T-helper 1 cell treated with Interleukin-12 subunit alpha and Interleukin-12 subunit beta and Interleukin-4 antibody, amounts not matched to agents 30 μg/mL and 1 μg/mL, for 36 hours (primary cell): ENCODE measurements around the gene RNF224.

Experiments used
- H3K27ac Mint-ChIP-seq: one replicate; pipeline ENCODE4 v1.8.0; 2021; ENCODE audit warnings: mild to moderate bottlenecking, mixed read lengths
- H3K27me3 Mint-ChIP-seq: one replicate; pipeline ENCODE4 v1.8.0; 2021; ENCODE audit warnings: low read depth, mixed read lengths
- H3K36me3 Mint-ChIP-seq: one replicate; pipeline ENCODE4 v1.8.0; 2021; ENCODE audit warnings: low read depth, mixed read lengths
- H3K4me1 Mint-ChIP-seq: one replicate; pipeline ENCODE4 v1.8.0; 2021; ENCODE audit warnings: low read depth, mixed read lengths
- H3K4me3 Mint-ChIP-seq: one replicate; pipeline ENCODE4 v1.8.0; 2021; ENCODE audit warnings: mild to moderate bottlenecking, moderate library complexity, mixed read lengths
- H3K9me3 Mint-ChIP-seq: one replicate; pipeline ENCODE4 v1.8.0; 2021; ENCODE audit warnings: mixed read lengths

The RNF224 gene

GRCh38 chr9:137227054-137227852 is at the start of gene RNF224:
RNF224 (plus strand) TSS chr9:137227502; CDS start chr9:137228336, 834 bp downstream.
- Mint-ChIP-seq H3K27me3 (no peaks in the 10 kb centered on the region), H3K4me3 (no peak within 1 kb of the TSS), H3K36me3 (no peaks in the 10 kb centered on the region), H3K4me1 (peaks cover 3% of the 10 kb centered on the region), H3K27ac (no peak within 1 kb of the TSS), H3K9me3 (no peaks in the 10 kb centered on the region)

- Mint-ChIP-seq H3K36me3 (peaks cover 5% of the 10 kb centered on the region), H3K4me1 (no peaks in the 10 kb centered on the region), H3K27ac (no peak overlapping the region), H3K27me3 (peaks cover 2% of the 10 kb centered on the region), H3K9me3 (no peaks in the 10 kb centered on the region), H3K4me3 (no peak overlapping the region)
Measured at GRCh38 chr9:137178201-137178938, 48.9 kb upstream of the RNF224 start.

- H3K9me3 Mint-ChIP-seq = no peaks in the 10 kb centered on the region
- no peak overlapping the region for H3K27ac Mint-ChIP-seq
- H3K27me3 Mint-ChIP-seq = no peaks in the 10 kb centered on the region
- H3K4me3 Mint-ChIP-seq = no peak overlapping the region
- H3K4me1 Mint-ChIP-seq = peaks cover under 1% of the 10 kb centered on the region
- peaks cover 6% of the 10 kb centered on the region for H3K36me3 Mint-ChIP-seq
Measured at GRCh38 chr9:137178939-137179630, 48.2 kb upstream of the RNF224 start.

GRCh38 chr9:137179761-137180160 is 47.5 kb upstream of the RNF224 start:
- Mint-ChIP-seq H3K36me3 (peaks cover 9% of the 10 kb centered on the region), H3K27ac (no peak overlapping the region), H3K4me1 (peaks cover 4% of the 10 kb centered on the region), H3K27me3 (no peaks in the 10 kb centered on the region), H3K4me3 (no peak overlapping the region), H3K9me3 (no peaks in the 10 kb centered on the region)

GRCh38 chr9:137180491-137180890 is 46.8 kb upstream of the RNF224 start:
- Mint-ChIP-seq H3K4me1 (peaks cover 4% of the 10 kb centered on the region), H3K9me3 (no peaks in the 10 kb centered on the region), H3K27me3 (no peaks in the 10 kb centered on the region), H3K36me3 (peaks cover 9% of the 10 kb centered on the region), H3K27ac (no peak overlapping the region), H3K4me3 (no peak overlapping the region)

GRCh38 chr9:137181680-137182079 is 45.6 kb upstream of the RNF224 start:
- Mint-ChIP-seq H3K4me3 (no peak overlapping the region), H3K36me3 (peaks cover 9% of the 10 kb centered on the region), H3K9me3 (no peaks in the 10 kb centered on the region), H3K27ac (no peak overlapping the region), H3K27me3 (no peaks in the 10 kb centered on the region), H3K4me1 (peaks cover 4% of the 10 kb centered on the region)

GRCh38 chr9:137182836-137183235 is 44.5 kb upstream of the RNF224 start:
- Mint-ChIP-seq H3K4me1 (peaks cover 13% of the 10 kb centered on the region), H3K9me3 (no peaks in the 10 kb centered on the region), H3K27me3 (no peaks in the 10 kb centered on the region), H3K27ac (no peak overlapping the region), H3K36me3 (peaks cover 7% of the 10 kb centered on the region), H3K4me3 (no peak overlapping the region)

- Mint-ChIP-seq H3K27me3 (no peaks in the 10 kb centered on the region), H3K36me3 (peaks cover 9% of the 10 kb centered on the region), H3K9me3 (no peaks in the 10 kb centered on the region), H3K4me1 (peaks cover 15% of the 10 kb centered on the region), H3K4me3 (no peak overlapping the region), H3K27ac (peak overlapping the region; percentile 49)
Measured at GRCh38 chr9:137183980-137184595, 43.2 kb upstream of the RNF224 start.

GRCh38 chr9:137184881-137185660 is 42.2 kb upstream of the RNF224 start:
- Mint-ChIP-seq H3K9me3 (no peaks in the 10 kb centered on the region), H3K4me1 (peaks cover 20% of the 10 kb centered on the region), H3K27ac (no peak overlapping the region), H3K27me3 (no peaks in the 10 kb centered on the region), H3K4me3 (no peak overlapping the region), H3K36me3 (peaks cover 10% of the 10 kb centered on the region)

- Mint-ChIP-seq H3K4me3 (no peak overlapping the region), H3K27me3 (no peaks in the 10 kb centered on the region), H3K36me3 (peaks cover 13% of the 10 kb centered on the region), H3K9me3 (no peaks in the 10 kb centered on the region), H3K27ac (no peak overlapping the region), H3K4me1 (peaks cover 20% of the 10 kb centered on the region)
Measured at GRCh38 chr9:137185921-137186320, 41.4 kb upstream of the RNF224 start.

GRCh38 chr9:137186385-137186784 is 40.9 kb upstream of the RNF224 start:
- Mint-ChIP-seq H3K9me3 (no peaks in the 10 kb centered on the region), H3K27ac (no peak overlapping the region), H3K36me3 (peaks cover 16% of the 10 kb centered on the region), H3K4me3 (peak overlapping the region; percentile 92), H3K4me1 (peaks cover 20% of the 10 kb centered on the region), H3K27me3 (no peaks in the 10 kb centered on the region)

- peaks cover 20% of the 10 kb centered on the region for H3K4me1 Mint-ChIP-seq
- no peaks in the 10 kb centered on the region for H3K9me3 Mint-ChIP-seq
- H3K27ac Mint-ChIP-seq = peak overlapping the region; percentile 89
- H3K4me3 Mint-ChIP-seq = peak overlapping the region; percentile 92
- no peaks in the 10 kb centered on the region for H3K27me3 Mint-ChIP-seq
- H3K36me3 Mint-ChIP-seq = peaks cover 13% of the 10 kb centered on the region
Measured at GRCh38 chr9:137187386-137187785, 39.9 kb upstream of the RNF224 start.

- H3K27me3 Mint-ChIP-seq = no peaks in the 10 kb centered on the region
- peak overlapping the region; percentile 92 for H3K4me3 Mint-ChIP-seq
- peaks cover 13% of the 10 kb centered on the region for H3K36me3 Mint-ChIP-seq
- peak overlapping the region; percentile 89 for H3K27ac Mint-ChIP-seq
- H3K9me3 Mint-ChIP-seq = no peaks in the 10 kb centered on the region
- peaks cover 20% of the 10 kb centered on the region for H3K4me1 Mint-ChIP-seq
Measured at GRCh38 chr9:137188086-137188489, 39.2 kb upstream of the RNF224 start.
